GM18870 (cell line): ENCODE data around the gene MARCHF9.

ENCODE experiments used
- ATAC-seq: cut with Tn5 transposase; IDR thresholded peaks from one replicate; pipeline ENCODE4 v1.9.1; 2021; ENCODE audit warnings: moderate library complexity; ENCODE audit not compliant: unreplicated experiment

The MARCHF9 gene

DNA sequence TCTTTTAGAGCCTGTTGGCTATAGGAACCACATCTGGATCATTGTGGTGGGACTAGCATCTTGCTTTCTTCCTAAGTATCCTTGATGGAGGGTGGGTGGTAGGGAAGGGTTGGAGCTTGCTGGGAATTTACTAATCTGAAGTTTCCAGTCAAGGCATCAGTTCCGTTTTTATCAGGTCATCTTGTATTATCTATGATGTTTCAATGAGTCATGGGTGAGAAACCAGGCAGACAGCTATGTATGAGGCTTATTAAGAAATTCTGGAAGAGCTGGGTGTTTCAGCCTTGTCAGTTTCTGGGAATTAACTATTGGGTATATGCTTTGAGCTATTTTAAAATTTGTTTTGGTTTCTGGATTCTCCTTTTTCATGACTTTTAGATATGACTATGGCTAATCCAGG lies 39.0 kb downstream of the MARCHF9 start:
- ATAC-seq, result no peak

DNA sequence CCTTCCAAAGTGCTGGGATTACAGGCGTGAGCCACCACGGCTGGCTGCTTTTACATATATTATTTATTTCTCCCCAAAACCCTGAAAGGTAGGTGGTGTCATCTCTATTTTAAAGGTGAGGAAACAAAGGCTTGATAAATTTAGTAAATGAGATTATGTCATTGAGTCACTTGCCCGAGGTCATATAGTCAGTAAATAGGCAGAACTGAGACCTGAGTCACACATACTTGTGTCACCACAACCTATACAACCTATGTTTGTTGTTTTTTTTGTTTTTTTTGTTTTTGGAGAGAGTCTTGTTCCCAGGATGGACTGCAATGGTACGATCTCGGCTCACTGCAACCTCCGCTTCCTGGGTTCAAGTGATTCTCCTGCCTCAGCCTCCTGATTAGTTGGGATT lies 40.5 kb downstream of the MARCHF9 start:
- ATAC-seq, result no peak

DNA sequence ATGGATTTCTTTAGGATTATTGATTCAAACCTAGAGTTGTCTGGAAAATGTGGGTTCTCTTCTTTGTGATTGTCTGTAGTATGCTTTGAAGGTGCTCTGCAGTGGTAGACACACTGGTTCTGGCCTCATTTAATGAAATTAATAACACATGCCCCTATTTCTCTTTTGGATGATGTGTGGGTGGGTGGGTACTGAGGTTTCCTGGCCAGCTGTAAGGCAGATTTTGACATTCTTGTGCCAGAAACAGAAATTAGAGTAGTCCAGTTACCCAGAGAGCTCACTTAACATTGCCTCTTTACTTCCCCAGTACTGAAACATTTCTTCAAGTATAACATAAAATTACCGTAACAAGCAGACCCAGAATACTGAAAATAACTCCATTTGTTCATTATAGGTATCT lies 42.1 kb downstream of the MARCHF9 start:
- ATAC-seq, result no peak

DNA sequence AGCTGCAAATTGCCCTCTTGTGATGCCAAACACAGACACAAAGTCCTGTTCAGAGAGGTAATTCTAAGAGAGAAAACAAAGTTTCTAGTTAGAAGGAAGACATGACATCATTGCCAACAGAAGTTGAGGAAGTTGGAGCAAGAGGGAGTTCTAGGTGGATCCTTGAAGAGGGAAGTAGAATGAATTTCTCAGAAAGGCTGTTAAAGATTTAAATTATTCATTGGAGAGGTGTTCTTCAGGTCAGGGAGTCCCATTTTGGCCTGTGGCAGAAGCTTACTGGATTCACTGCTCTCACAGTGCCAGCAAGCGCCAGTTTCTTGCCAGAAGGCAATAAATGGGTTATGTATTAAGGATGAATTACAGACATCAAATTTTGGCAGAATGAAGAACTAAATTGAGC lies 43.0 kb downstream of the MARCHF9 start:
- ATAC-seq, result no peak

DNA sequence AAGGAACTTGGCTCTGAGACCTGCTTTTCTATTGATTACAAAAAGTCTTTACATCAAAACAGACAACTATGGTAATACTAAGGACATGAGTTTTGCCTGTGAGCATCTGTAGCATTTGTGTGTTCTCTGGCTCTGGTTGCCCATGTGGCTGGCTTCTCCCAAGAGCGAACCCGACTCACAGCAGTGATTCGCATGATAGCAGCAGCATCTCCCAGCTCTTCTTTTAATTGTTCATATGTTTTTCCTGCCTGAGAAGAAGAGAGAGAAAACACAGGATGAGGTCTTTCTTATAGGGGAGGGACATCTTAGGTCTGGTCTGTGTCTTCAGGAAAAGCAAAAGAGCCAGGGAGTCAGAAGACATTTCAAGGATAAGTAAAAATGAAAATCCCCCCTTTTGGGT lies 46.1 kb downstream of the MARCHF9 start:
- no peak for ATAC-seq

DNA sequence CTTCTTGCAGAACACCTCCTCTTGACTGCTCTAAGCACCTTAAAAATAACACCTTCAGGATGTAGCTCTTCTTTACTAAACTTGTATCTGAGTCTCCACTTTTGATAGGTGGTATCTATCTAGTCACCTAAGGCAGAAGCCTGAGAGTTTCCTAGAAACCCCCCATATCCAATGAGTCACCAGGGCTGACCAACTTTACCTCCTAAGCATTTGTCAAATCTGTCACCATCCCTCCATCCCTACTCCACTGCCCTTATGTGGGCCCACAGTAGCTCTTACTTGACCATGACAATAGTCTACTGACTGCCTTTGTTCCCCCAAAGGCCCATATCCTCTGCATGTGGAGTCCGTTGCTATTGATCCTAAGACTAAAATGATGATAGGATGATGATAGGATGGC lies 47.7 kb downstream of the MARCHF9 start:
- no peak for ATAC-seq

DNA sequence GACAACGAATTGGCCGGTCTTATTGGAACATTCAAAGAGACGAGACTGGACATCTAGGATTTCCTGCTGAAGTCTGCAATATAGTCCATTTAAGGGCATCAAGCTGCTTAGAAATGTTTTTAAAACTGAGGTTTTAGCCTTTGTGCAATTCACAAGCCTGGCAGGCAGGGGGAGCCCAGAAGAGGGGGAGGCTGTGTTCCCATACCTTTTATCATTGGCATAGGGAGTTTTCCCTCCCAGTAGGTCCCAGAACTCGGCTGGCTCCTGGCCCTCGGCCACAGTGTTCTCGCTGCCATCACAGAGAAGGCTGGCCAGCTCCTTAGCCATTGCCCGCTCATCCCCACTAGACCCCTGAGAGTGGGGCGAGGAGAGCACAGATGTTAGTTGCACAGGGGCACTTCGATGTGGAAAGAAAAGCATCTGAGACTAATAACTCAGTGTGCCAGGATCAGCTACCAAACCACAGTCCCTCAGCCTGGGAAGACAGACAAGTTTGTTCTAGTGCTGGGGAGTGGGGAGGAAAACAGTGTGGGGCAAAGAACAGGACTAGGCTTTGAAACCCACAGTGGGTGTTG lies 48.5 kb downstream of the MARCHF9 start:
- no peak for ATAC-seq

DNA sequence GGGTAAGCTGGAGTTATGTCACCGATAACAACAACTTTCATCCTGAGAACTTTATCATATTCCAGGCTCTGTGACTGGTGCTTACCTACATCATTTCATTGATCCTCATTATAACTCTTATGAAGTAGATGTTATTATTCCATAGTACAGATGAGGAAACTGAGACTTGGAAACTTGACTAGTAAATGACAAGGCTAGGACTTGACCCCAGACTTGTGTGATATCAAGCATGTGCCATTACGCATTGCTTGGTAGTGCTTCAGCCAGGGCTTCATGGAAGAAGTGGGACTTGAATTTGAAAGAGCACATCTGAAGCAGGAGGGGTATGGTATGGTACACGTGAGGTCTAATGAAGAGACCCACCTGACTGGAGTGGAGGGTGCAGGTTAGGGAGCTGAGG lies 51.8 kb downstream of the MARCHF9 start:
- ATAC-seq, result no peak

DNA sequence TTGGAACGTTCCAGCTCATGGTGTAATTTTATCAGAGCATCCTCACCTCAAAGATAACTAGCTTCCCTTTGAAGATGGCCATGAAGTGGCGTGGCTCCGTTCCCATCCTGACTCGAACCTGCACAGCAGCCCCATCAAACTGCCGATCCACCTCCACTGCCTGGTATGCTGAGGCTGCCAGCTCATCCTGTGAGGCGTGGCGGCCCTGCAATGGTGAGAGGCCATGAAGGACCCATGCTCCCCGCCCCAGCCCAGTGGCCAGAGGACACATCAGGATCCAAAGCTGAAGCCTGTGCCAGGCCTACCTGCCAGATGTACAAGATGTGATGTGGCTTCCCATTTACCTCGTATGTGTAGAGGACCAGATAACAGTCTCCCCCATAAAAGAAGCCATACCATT lies 52.4 kb downstream of the MARCHF9 start:
- no peak for ATAC-seq

DNA sequence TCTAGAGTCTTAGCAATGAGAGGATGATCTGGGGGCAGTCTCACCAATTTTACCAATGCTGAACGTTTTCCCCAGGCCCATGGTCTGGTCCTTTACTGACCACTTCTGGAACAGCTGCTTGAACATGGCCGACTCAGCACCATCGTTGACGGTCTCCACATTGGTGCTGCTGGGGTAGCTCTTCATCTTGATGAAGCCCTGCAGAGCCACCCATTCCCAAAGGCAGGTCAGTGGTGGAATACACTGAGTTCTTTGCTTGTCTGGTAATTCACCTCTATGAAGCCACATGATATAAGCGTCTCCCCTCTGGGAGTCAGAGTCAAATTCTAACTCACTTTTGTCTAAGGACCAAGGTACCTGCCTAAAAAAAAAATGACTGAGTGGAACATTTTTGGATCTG lies 53.4 kb downstream of the MARCHF9 start:
- no peak for ATAC-seq

DNA sequence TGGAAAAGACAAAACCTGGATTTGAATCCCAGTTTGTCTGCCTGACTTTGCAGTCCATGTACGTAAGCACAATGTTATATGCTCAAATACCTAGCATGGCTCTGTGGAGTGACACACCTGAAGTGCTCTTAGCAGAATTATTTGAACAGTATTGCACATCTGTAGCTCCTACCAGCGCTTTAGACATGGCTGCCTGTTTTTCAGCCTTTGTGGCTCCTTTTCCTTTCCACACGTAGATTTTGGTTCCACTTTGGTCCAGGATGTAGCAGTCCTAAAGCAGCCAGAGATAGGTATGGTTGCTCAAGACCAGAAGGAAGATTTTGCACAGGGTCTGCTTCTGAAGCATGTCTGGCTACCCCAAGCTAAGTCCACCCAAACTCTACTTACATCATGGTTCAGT lies 54.5 kb downstream of the MARCHF9 start:
- ATAC-seq, result no peak
